ENCODE measurements around the gene VEPH1. TPM values are rescaled to one million over a fixed set of nuclear protein-coding genes. Genes with fewer than 3 reads are reported as not detected.

VEPH1 gene
- total and polyA plus RNA-seq, 2 donors (not counting 1 experiment from before 2014, with no cell fraction given) = not detected

- Histone ChIP-seq H3K79me2 (ENCODE audit: control insufficient read depth, insufficient read depth, low read length) (no peaks in the 10 kb centered on the region), H3K9me3 (ENCODE audit: control extremely low read depth in 1 of 3, control insufficient read depth in 2 of 3, insufficient read depth in 1 of 3, low read length in 2 of 3) (peaks cover 0 to 3% (median 2%) of the 10 kb centered on the region in 3 donors), H3K4me1 (ENCODE audit: control insufficient read depth in 2 of 2, insufficient read depth in 2 of 2, low read length in 2 of 2) (no peaks in the 10 kb centered on the region), H2AFZ (ENCODE audit: insufficient read depth, low read depth, low read length, poor library complexity, severe bottlenecking) (no peak overlapping the region), H3K4me2 (replicated peaks; ENCODE audit: low read depth, low read length, poor library complexity, severe bottlenecking) (no peak overlapping the region), H3K9ac (ENCODE audit: low read length) (no peak overlapping the region), H4K20me1 (ENCODE audit: control insufficient read depth, insufficient read depth, low read length, poor library complexity, severe bottlenecking) (no peaks in the 10 kb centered on the region), H3K27ac (ENCODE audit: low read length in 2 of 2) (no peak overlapping the region), H3K4me3 (ENCODE audit: control extremely low read depth in 1 of 5, extremely low read depth in 1 of 5, insufficient read depth in 1 of 5, low read depth in 2 of 5, low read length in 4 of 5) (no peak overlapping the region), H3K27me3 (replicated peaks in 1 of 4; ENCODE audit: control extremely low read depth in 1 of 4, control insufficient read depth in 3 of 4, insufficient read depth in 4 of 4, low read length in 3 of 4) (no peaks in the 10 kb centered on the region), H3K36me3 (replicated peaks in 1 of 2; ENCODE audit: control extremely low read depth in 1 of 2, control insufficient read depth in 1 of 2, extremely low read depth in 1 of 2, insufficient read depth in 2 of 2, low read length in 1 of 2) (no peaks in the 10 kb centered on the region)
- TF ChIP-seq, protein P1, sequence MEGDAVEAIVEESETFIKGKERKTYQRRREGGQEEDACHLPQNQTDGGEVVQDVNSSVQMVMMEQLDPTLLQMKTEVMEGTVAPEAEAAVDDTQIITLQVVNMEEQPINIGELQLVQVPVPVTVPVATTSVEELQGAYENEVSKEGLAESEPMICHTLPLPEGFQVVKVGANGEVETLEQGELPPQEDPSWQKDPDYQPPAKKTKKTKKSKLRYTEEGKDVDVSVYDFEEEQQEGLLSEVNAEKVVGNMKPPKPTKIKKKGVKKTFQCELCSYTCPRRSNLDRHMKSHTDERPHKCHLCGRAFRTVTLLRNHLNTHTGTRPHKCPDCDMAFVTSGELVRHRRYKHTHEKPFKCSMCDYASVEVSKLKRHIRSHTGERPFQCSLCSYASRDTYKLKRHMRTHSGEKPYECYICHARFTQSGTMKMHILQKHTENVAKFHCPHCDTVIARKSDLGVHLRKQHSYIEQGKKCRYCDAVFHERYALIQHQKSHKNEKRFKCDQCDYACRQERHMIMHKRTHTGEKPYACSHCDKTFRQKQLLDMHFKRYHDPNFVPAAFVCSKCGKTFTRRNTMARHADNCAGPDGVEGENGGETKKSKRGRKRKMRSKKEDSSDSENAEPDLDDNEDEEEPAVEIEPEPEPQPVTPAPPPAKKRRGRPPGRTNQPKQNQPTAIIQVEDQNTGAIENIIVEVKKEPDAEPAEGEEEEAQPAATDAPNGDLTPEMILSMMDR (IDR thresholded peaks at IDR 0.05) = no peak
- no peak for TF ChIP-seq EZH2 (IDR thresholded peaks at IDR 0.05; ENCODE audit: borderline replicate concordance, insufficient read depth, low read depth, low read length, poor library complexity, severe bottlenecking)
- ATAC-seq (ENCODE audit: low read depth) = no peak
- intact Hi-C loops (cut with micrococcal nuclease) = no loop called here
- Mint-ChIP-seq H3K4me1 (no peaks in the 10 kb centered on the region), H3K27ac (no peak overlapping the region), H3K27me3 (no peaks in the 10 kb centered on the region), H3K9me3 (ENCODE audit: insufficient read depth) (no peaks in the 10 kb centered on the region), H3K4me3 (no peak overlapping the region)
- POLR2A ChIA-PET = no interaction called here
- 86% methylated on average over 3 of the region's 4 CpGs for WGBS (ENCODE audit: insufficient coverage)
- DNase-seq = no peak
- CTCF ChIA-PET = no interaction called here
Observed at GRCh38 chr3:157514371-157514895, 11.2 kb upstream of the VEPH1 start.

GRCh38 chr3:157513585-157513984 lies 10.4 kb upstream of the VEPH1 start:
- intact Hi-C loops (cut with micrococcal nuclease) = no loop called here
- H2AFZ ChIP-seq (ENCODE audit: insufficient read depth, low read depth, low read length, poor library complexity, severe bottlenecking) = no peak overlapping the region
- DNase-seq = no peak

More at GRCh38 chr3:157513585-157513984, 10.4 kb upstream of the VEPH1 start:
- no peaks in the 10 kb centered on the region for H3K27me3 ChIP-seq (replicated peaks in 1 of 4; ENCODE audit: control extremely low read depth in 1 of 4, control insufficient read depth in 3 of 4, insufficient read depth in 4 of 4, low read length in 3 of 4)
- H3K4me1 ChIP-seq (ENCODE audit: control insufficient read depth in 2 of 2, insufficient read depth in 2 of 2, low read length in 2 of 2) = no peaks in the 10 kb centered on the region
- Mint-ChIP-seq H3K4me1 (no peaks in the 10 kb centered on the region), H3K27ac (no peak overlapping the region), H3K4me3 (no peak overlapping the region), H3K27me3 (no peaks in the 10 kb centered on the region), H3K9me3 (ENCODE audit: insufficient read depth) (no peaks in the 10 kb centered on the region)
- H3K79me2 ChIP-seq (ENCODE audit: control insufficient read depth, insufficient read depth, low read length) = no peaks in the 10 kb centered on the region
- no peaks in the 10 kb centered on the region for H3K36me3 ChIP-seq (replicated peaks in 1 of 2; ENCODE audit: control extremely low read depth in 1 of 2, control insufficient read depth in 1 of 2, extremely low read depth in 1 of 2, insufficient read depth in 2 of 2, low read length in 1 of 2)
- H4K20me1 ChIP-seq (ENCODE audit: control insufficient read depth, insufficient read depth, low read length, poor library complexity, severe bottlenecking) = no peaks in the 10 kb centered on the region
- no peaks in the 10 kb centered on the region for H3K9me3 ChIP-seq (ENCODE audit: control extremely low read depth in 1 of 3, control insufficient read depth in 2 of 3, insufficient read depth in 1 of 3, low read length in 2 of 3)
- H3K9ac ChIP-seq (ENCODE audit: low read length) = no peak overlapping the region
- WGBS (ENCODE audit: insufficient coverage) = no CpG with 5 or more reads among the region's 1 CpG
- no peak overlapping the region for H3K4me3 ChIP-seq (ENCODE audit: control extremely low read depth in 1 of 5, extremely low read depth in 1 of 5, insufficient read depth in 1 of 5, low read depth in 2 of 5, low read length in 4 of 5)
- CTCF ChIA-PET = interaction anchor here (0.8 kb wide), 1 partner anchor 18 kb away, joined by 3 read pairs; no protein-coding TSS in a partner anchor
- no peak overlapping the region for H3K27ac ChIP-seq (ENCODE audit: low read length in 2 of 2)
- POLR2A ChIA-PET = no interaction called here
- H3K4me2 ChIP-seq (replicated peaks; ENCODE audit: low read depth, low read length, poor library complexity, severe bottlenecking) = no peak overlapping the region
- no peak for ATAC-seq (ENCODE audit: low read depth)
- no peak for TF ChIP-seq EZH2 (IDR thresholded peaks at IDR 0.05; ENCODE audit: borderline replicate concordance, insufficient read depth, low read depth, low read length, poor library complexity, severe bottlenecking)
- TF ChIP-seq, protein P1 (IDR thresholded peaks at IDR 0.05) = no peak

Data from B cell (primary cell).